ENCODE results near the gene MON2. TPM values are rescaled to one million over a fixed set of nuclear protein-coding genes. Genes with fewer than 3 reads are reported as not detected.

MON2 gene
- total RNA-seq: 14.4 and 50.3 TPM in 2 replicates

GRCh38 chr12:62466594-62467491 lies at the start of gene MON2:
MON2 (plus strand) TSS chr12:62466826; CDS start chr12:62467208, 382 bp downstream.

Other genes with a start within 250 kb of the MON2 start
- gene USP15, start 206.4 kb upstream of the MON2 start, total RNA-seq: 47.3 and 102 TPM in 2 replicates

Measured in bladder microvascular endothelial cell (primary cell).